ENCODE measurements around the gene PA2G4.

DNA sequence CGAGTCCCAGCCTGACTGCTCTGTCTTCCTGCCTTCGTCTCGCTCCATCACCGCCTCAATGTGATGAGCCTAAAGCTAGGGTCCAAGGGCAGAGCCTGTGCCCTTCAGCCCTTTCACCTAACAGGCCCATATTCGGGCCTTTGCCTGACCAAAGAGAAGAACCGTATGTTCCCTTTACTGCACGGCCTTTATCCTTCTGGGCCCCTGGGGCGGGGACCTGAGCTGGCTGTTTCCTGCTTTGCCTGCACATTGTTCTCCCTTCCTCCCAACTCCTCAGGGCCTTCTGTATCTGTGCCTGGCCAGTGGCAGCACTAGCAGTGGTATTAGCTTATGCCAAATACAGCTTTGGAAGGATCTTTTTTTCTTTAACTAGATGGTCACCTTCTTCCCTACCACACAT lies 39.5 kb downstream of the PA2G4 start:
- TF ChIP-seq, protein P1, sequence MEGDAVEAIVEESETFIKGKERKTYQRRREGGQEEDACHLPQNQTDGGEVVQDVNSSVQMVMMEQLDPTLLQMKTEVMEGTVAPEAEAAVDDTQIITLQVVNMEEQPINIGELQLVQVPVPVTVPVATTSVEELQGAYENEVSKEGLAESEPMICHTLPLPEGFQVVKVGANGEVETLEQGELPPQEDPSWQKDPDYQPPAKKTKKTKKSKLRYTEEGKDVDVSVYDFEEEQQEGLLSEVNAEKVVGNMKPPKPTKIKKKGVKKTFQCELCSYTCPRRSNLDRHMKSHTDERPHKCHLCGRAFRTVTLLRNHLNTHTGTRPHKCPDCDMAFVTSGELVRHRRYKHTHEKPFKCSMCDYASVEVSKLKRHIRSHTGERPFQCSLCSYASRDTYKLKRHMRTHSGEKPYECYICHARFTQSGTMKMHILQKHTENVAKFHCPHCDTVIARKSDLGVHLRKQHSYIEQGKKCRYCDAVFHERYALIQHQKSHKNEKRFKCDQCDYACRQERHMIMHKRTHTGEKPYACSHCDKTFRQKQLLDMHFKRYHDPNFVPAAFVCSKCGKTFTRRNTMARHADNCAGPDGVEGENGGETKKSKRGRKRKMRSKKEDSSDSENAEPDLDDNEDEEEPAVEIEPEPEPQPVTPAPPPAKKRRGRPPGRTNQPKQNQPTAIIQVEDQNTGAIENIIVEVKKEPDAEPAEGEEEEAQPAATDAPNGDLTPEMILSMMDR (IDR thresholded peaks at IDR 0.05; ENCODE audit: low read depth, low read length, poor library complexity, severe bottlenecking): no peak
- no peak for TF ChIP-seq EZH2phosphoT487 (IDR thresholded peaks at IDR 0.05; ENCODE audit: borderline replicate concordance, low read length)
